Endodermal cell (in vitro differentiated cells): ENCODE results near the gene FTSJ1. TPM values are rescaled to one million over a fixed set of nuclear protein-coding genes. Genes with fewer than 3 reads are reported as not detected.

Experiments
- DNase-seq: peaks from one replicate; pipeline ENCODE4 v3.0.0-alpha.2; 2017
- H3K27ac ChIP-seq: 2 replicates; pipeline ENCODE4 v1.5.1; 2013; ENCODE audit warnings: mild to moderate bottlenecking, low read depth, low read length, moderate library complexity
- H3K27me3 ChIP-seq: 2 replicates; pipeline ENCODE4 v1.6.1; 2013; ENCODE audit warnings: mild to moderate bottlenecking, low read length, moderate library complexity; ENCODE audit not compliant: insufficient read depth, control insufficient read depth, poor library complexity, severe bottlenecking
- H3K36me3 ChIP-seq: 2 replicates; pipeline ENCODE4 v1.7.0; 2013; ENCODE audit warnings: mild to moderate bottlenecking, low read length, moderate library complexity; ENCODE audit not compliant: control insufficient read depth, insufficient read depth
- H3K4me1 ChIP-seq: one replicate; pipeline ENCODE4 v1.7.0; 2013; ENCODE audit warnings: low read length; ENCODE audit not compliant: control insufficient read depth, insufficient read depth
- H3K4me3 ChIP-seq: 2 replicates; pipeline ENCODE4 v1.5.1; 2013; ENCODE audit warnings: mild to moderate bottlenecking, low read length, moderate library complexity
- H3K9ac ChIP-seq: 2 replicates; pipeline ENCODE4 v1.6.1; 2013; ENCODE audit warnings: mild to moderate bottlenecking, low read length, moderate library complexity; ENCODE audit not compliant: poor library complexity, severe bottlenecking; ENCODE audit errors: extremely low read depth
- H3K9me3 ChIP-seq: 2 replicates; pipeline ENCODE4 v1.6.1; 2013; ENCODE audit warnings: mild to moderate bottlenecking, low read length, moderate library complexity; ENCODE audit not compliant: control insufficient read depth
- H3K27ac Mint-ChIP-seq: 2 replicates; pipeline ENCODE4 v1.8.0; 2020; ENCODE audit warnings: mixed read lengths
- H3K27me3 Mint-ChIP-seq: 2 replicates; pipeline ENCODE4 v1.8.0; 2021; ENCODE audit warnings: mild to moderate bottlenecking, mixed read lengths; ENCODE audit not compliant: insufficient read depth
- H3K36me3 Mint-ChIP-seq: 2 replicates; pipeline ENCODE4 v1.8.0; 2020; ENCODE audit warnings: low read depth, mixed read lengths
- H3K4me1 Mint-ChIP-seq: 2 replicates; pipeline ENCODE4 v1.8.0; 2020; ENCODE audit warnings: mixed read lengths
- H3K4me3 Mint-ChIP-seq: 2 replicates; pipeline ENCODE4 v1.8.0; 2020; ENCODE audit warnings: mild to moderate bottlenecking, moderate library complexity, mixed read lengths
- H3K9me3 Mint-ChIP-seq: 2 replicates; pipeline ENCODE4 v1.8.0; 2020; ENCODE audit warnings: mild to moderate bottlenecking, mixed read lengths
- CTCF ChIP-seq: fragments of 200-600 bp; sonication (generic); conservative IDR thresholded peaks from 2 replicates; pipeline ENCODE4 v1.5.0; 2021; ENCODE audit warnings: antibody characterized with exemption, mild to moderate bottlenecking
- WGBS, 2 experiments: methylation state at CpG; one replicate each; pipeline versions ENCODE4 v1.1.5 to v1.1.7; 2013; ENCODE audit warnings: missing lambda C conversion rate in 2 of 2, mixed read lengths in 1 of 2; ENCODE audit not compliant: insufficient coverage in 1 of 2, insufficient read length in 1 of 2; 5-methylcytosine and 5-hydroxymethylcytosine counted together
- total RNA-seq, 2 donors: library from RNA; stranded (reverse); fragmentation: NEBNext Ultra II Directional in 1 of 2; extraction: Animal tissue kit (Norgen Biotek cat#: 25700) in 1 of 2; gene quantifications; 2 replicates in 1 of 2; 3 replicates in 1 of 2; pipeline ENCODE4 v1.2.1, GENCODE V29; 2021

The FTSJ1 gene
- total RNA-seq, 2 donors from 2014 or later: 47.3 to 54.3 TPM

DNA sequence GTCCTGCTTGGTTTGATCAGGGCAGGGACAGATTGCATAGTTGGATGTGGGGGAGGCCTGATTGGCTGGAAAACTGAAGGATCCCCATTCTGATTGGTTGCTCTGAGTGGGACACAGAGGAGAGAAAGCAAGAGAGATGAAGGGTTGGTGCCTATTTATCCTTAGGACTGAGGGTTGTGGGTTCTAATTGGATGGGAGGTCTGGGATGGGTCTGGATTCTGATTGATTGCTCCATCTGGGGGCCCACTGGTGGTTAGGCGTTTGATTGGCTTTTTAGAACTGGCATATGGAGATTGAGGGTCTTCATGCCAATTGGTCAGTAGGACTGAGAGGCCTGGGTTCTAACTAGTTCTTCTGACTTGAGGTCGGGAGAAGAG is 45.0 kb downstream of the FTSJ1 start:
- Histone ChIP-seq H3K4me1 (no peaks in the 10 kb centered on the region), H3K27ac (no peak overlapping the region), H3K36me3 (peaks cover 29% of the 10 kb centered on the region), H3K9ac (no peak overlapping the region), H3K9me3 (no peaks in the 10 kb centered on the region), H3K27me3 (no peaks in the 10 kb centered on the region), H3K4me3 (peak overlapping the region; percentile 75)
- peaks cover 44% of the 10 kb centered on the region for H3K9me3 Mint-ChIP-seq
- H3K27me3 Mint-ChIP-seq: no peaks in the 10 kb centered on the region
- H3K27ac Mint-ChIP-seq: peak overlapping the region; percentile 84
- no peak for TF ChIP-seq CTCF
- 43 to 80% methylated on average over 1 to 2 of the region's 2 CpGs for WGBS, 2 experiments
- no peak for DNase-seq
- H3K4me1 Mint-ChIP-seq: no peaks in the 10 kb centered on the region
- peak overlapping the region; percentile 82 for H3K4me3 Mint-ChIP-seq
- peaks cover 12% of the 10 kb centered on the region for H3K36me3 Mint-ChIP-seq

GRCh38 chrX:48521353-48522243 is 45.6 kb downstream of the FTSJ1 start, which contains the start of gene EBP:
Gene EBP (plus strand): TSS chrX:48521808. CDS start chrX:48523772, 1,964 bp downstream.
- Mint-ChIP-seq H3K4me3 (peak within 1 kb of the TSS; percentile 82), H3K27ac (peak within 1 kb of the TSS; percentile 88)
- TF ChIP-seq CTCF: no peak

GRCh38 chrX:48522291-48522690 is 46.3 kb downstream of the FTSJ1 start:
- peaks cover 41% of the 10 kb centered on the region for H3K9me3 Mint-ChIP-seq
- no peaks in the 10 kb centered on the region for H3K27me3 Mint-ChIP-seq
- Histone ChIP-seq H3K27me3 (no peaks in the 10 kb centered on the region), H3K27ac (peak overlapping the region; percentile 38), H3K9ac (peak overlapping the region; percentile 47), H3K9me3 (no peaks in the 10 kb centered on the region), H3K4me3 (peak overlapping the region; percentile 85), H3K36me3 (peaks cover 32% of the 10 kb centered on the region), H3K4me1 (no peaks in the 10 kb centered on the region)
- peaks cover 20% of the 10 kb centered on the region for H3K36me3 Mint-ChIP-seq
- no peak for TF ChIP-seq CTCF
- WGBS, 2 experiments: 18 to 21% methylated on average over 2 to 10 of the region's 10 CpGs
- H3K27ac Mint-ChIP-seq: peak overlapping the region; percentile 88
- peak overlapping the region; percentile 82 for H3K4me3 Mint-ChIP-seq
- H3K4me1 Mint-ChIP-seq: no peaks in the 10 kb centered on the region
- DNase-seq: no peak

More at GRCh38 chrX:48521353-48522243, 45.6 kb downstream of the FTSJ1 start, which contains the start of gene EBP:
- Histone ChIP-seq H3K27ac (peak within 1 kb of the TSS; percentile 38), H3K9ac (peak within 1 kb of the TSS; percentile 47), H3K36me3 (peaks cover 28% of the 10 kb centered on the region), H3K9me3 (no peaks in the 10 kb centered on the region), H3K27me3 (no peaks in the 10 kb centered on the region), H3K4me3 (peak within 1 kb of the TSS; percentile 85), H3K4me1 (no peaks in the 10 kb centered on the region)
- H3K27me3 Mint-ChIP-seq: no peaks in the 10 kb centered on the region
- peaks cover 18% of the 10 kb centered on the region for H3K36me3 Mint-ChIP-seq
- 2 to 13% methylated on average over 8 to 64 of the region's 66 CpGs for WGBS, 2 experiments
- H3K4me1 Mint-ChIP-seq: no peaks in the 10 kb centered on the region
- DNase-seq: peak; percentile 96
- peaks cover 45% of the 10 kb centered on the region for H3K9me3 Mint-ChIP-seq
